BJ (cell line): ENCODE measurements around the gene URB1. TPM values are rescaled to one million over a fixed set of nuclear protein-coding genes. Genes with fewer than 3 reads are reported as not detected.

Experiments
- CTCF ChIA-PET: fragments of 350-600 bp; formaldehyde crosslinking; extraction: SDS; loops from one replicate; lab custom pipeline; 2021; ENCODE audit warnings: antibody characterized with exemption, inconsistent platforms; lab: Yijun Ruan, JAX
- POLR2A ChIA-PET: fragments of 300-600 bp; sonication (Branson Sonifier 250); formaldehyde crosslinking; extraction: SDS; loops from one replicate; lab custom pipeline; 2021; ENCODE audit warnings: antibody characterized with exemption; lab: Charles Lee
- DNase-seq: peaks from one replicate; pipeline ENCODE4 v3.0.0-alpha.2; 2011; ENCODE audit warnings: low read depth
- H3K27me3 ChIP-seq: 2 replicates; pipeline ENCODE4 v1.6.0; 2011; ENCODE audit warnings: low read length; ENCODE audit not compliant: control insufficient read depth, insufficient read depth
- H3K36me3 ChIP-seq: 2 replicates; pipeline ENCODE4 v1.5.1; 2011; ENCODE audit warnings: low read length; ENCODE audit not compliant: control insufficient read depth, insufficient read depth
- H3K4me3 ChIP-seq: 2 replicates; pipeline ENCODE4 v1.5.1; 2011; ENCODE audit warnings: low read depth, mild to moderate bottlenecking, control low read depth, low read length
- polyA plus RNA-seq: library from polyadenylated mRNA; depleted of rRNA; stranded (reverse); fragments of >200 nt; gene quantifications from 2 replicates; pipeline ENCODE4 v1.2.3, GENCODE V29; 2011
- TF ChIP-seq, protein P1 (sequence below): IDR thresholded peaks from 2 replicates; pipeline ENCODE4 v1.5.1; 2011; ENCODE audit warnings: low read depth, mild to moderate bottlenecking, control low read depth, inconsistent platforms, low read length, moderate library complexity; ENCODE audit not compliant: insufficient read depth

The URB1 gene
- polyA plus RNA-seq, 1 experiment: 8.8 TPM

DNA sequence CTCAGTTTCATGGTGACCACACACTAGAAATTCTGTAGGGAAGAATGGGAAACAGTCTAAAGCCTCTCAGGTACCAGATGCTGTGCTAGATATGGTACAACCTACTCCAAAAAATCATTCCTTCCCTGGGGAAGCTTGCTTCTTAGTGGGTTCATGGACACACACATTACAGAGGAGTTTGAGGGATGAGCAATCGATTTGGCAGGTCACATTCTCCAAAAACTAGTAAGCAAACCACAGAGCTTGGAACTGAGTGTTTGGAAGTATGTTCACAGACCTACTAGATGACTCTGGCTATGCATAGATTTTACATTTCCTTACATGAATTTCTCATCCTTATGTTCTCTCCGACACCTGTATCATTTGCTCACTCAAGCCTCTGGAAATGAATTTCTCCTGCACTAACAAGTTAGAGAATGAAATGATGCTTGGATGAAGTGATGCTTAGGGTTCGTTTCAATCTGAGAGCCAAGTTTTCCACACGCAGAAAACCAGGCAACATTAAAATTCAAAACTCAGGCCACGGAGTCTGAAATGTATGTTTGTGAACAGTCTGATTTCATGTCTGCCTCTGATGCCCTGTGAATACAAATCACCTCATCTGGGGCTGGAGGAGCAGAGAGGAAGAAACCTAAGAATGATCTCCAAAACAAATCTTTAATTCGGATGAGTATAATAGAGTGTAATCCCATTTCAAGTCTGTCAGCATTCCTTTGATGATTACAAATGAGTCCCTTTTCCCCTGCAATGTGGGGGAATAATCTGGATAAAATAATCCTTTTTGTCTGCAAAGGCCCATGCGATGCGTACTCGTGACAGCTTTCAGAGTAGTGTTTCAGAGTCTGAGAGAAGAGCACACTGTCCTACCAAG lies 30.7 kb upstream of the URB1 start:
- Histone ChIP-seq H3K27me3 (no peaks in the 10 kb centered on the region), H3K36me3 (no peaks in the 10 kb centered on the region), H3K4me3 (no peak overlapping the region)
- peak; percentile 66 for DNase-seq
- ChIA-PET CTCF (interaction anchor here (0.6 to 1.6 kb wide), 6 partner anchors 9 to 348 kb away, joined by 3 to 5 read pairs (median 3); partner anchors contain the start of gene PAXBP1), POLR2A (no interaction called here)
- TF ChIP-seq, protein P1, sequence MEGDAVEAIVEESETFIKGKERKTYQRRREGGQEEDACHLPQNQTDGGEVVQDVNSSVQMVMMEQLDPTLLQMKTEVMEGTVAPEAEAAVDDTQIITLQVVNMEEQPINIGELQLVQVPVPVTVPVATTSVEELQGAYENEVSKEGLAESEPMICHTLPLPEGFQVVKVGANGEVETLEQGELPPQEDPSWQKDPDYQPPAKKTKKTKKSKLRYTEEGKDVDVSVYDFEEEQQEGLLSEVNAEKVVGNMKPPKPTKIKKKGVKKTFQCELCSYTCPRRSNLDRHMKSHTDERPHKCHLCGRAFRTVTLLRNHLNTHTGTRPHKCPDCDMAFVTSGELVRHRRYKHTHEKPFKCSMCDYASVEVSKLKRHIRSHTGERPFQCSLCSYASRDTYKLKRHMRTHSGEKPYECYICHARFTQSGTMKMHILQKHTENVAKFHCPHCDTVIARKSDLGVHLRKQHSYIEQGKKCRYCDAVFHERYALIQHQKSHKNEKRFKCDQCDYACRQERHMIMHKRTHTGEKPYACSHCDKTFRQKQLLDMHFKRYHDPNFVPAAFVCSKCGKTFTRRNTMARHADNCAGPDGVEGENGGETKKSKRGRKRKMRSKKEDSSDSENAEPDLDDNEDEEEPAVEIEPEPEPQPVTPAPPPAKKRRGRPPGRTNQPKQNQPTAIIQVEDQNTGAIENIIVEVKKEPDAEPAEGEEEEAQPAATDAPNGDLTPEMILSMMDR: no peak

DNA sequence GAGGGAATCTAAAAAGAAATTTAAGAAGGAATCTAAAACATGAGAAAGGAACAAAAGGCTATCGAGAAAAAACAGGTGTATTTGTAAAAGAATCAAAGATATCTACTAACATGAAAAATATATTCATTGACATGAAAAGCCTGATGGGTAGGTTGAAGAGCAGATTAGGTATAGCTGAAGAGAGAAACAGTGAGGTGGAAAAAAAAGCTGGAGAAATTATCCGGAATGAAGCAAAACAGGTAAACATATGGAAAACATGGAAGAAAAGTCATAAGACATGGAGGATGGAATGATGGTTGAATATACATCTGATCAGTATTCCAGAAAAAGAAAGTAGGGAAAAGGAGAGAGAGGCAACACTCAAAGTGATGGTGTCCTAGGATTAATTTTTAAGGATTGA lies 29.3 kb upstream of the URB1 start:
- no peak overlapping the region for H3K4me3 ChIP-seq
- no peaks in the 10 kb centered on the region for H3K36me3 ChIP-seq
- DNase-seq: no peak
- no peaks in the 10 kb centered on the region for H3K27me3 ChIP-seq
- TF ChIP-seq, protein P1: no peak
- ChIA-PET CTCF (interaction anchor here (1.3 to 1.6 kb wide), 3 partner anchors 10 to 179 kb away, joined by 3 to 5 read pairs (median 3); no protein-coding TSS in a partner anchor), POLR2A (no interaction called here)

DNA sequence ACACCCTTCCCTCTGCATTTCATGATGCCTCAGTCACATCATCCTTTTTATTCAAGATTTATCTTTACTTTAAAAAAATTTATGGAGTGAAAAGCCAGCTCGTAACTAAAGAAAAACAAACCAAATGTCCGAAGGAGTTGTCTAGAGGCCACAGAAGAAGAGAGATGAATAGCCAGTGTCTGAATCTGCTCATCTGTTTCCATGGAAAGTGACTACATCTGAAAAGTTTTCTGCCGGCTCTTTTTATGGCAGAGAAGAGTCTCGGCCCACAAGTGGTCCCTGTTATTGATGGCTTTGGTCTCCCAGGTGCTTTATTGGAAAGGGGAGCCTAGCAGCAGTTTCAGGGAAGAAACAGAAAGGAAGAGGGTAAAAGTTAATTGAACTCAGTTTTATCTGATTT lies 25.3 kb upstream of the URB1 start:
- no peaks in the 10 kb centered on the region for H3K27me3 ChIP-seq
- TF ChIP-seq, protein P1: no peak
- CTCF ChIA-PET: interaction anchor here (1.3 kb wide), 1 partner anchor 151 kb away, joined by 5 read pairs; no protein-coding TSS in a partner anchor
- no peak for DNase-seq
- H3K36me3 ChIP-seq: no peaks in the 10 kb centered on the region
- no peak overlapping the region for H3K4me3 ChIP-seq
- POLR2A ChIA-PET: no interaction called here

DNA sequence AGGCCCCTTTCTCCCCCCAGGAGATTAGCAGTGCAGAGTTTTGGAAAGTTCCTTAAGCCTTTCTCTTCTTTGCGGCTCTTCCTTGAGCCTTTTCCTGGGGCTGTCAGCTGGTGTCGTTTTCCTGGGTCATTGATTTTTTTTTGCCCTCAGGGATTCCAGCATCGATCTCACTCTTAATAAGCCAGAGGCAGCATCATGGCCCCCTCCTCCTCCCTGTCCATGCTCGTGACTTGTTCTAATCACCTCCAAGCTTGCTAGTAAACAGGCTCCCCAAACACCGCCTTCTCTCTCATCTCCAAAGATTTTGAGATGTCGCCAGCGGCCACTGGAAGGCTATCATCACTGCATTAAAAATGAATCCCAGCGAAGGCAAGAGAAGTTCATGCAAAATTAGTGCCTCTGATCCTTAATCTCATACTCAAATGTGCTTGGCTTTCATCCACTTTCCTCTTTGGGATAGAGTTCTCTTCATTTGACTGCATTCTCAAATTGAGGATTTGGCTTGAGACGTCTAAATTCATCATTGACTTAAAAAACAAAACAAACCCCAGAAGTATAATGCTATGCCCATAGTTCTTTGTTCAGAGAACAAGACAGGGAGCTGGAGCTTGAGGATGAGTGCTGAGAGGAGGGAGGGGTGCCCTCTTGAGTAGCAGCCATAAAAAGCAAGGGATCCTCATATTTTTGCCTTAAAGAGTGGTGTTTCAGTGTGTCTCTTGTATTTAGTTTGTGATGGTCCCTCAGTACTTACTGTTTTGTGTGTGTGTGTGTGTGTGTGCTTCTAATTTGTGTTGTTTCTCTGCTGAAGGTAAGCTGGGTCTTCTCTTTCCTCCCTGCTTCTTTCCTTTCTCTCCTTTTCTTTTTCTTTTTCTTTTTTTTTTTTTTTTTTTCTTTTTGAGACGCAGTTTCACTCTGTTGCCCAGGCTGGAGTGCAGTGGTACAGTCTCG lies 22.9 kb upstream of the URB1 start:
- Histone ChIP-seq H3K27me3 (no peaks in the 10 kb centered on the region), H3K36me3 (no peaks in the 10 kb centered on the region), H3K4me3 (no peak overlapping the region)
- POLR2A ChIA-PET: interaction anchor here (0.6 kb wide), 1 partner anchor 20 kb away, joined by 3 read pairs; no protein-coding TSS in a partner anchor
- TF ChIP-seq, protein P1: no peak
- CTCF ChIA-PET: interaction anchor here (0.6 to 3.8 kb wide), 7 partner anchors 10 to 186 kb away, joined by 3 to 28 read pairs (median 5); no protein-coding TSS in a partner anchor
- DNase-seq: no peak
